Measurements from ENCODE around the gene ZBTB16.

- TF ChIP-seq CTCF (IDR thresholded peaks at IDR 0.05): no peak
- no peak for TF ChIP-seq POLR2A (IDR thresholded peaks at IDR 0.05)
Observed at GRCh38 chr11:114253771-114254170, 194.3 kb downstream of the ZBTB16 start.
